H9 (cell line): ENCODE results near the gene H6PD. TPM values are rescaled to one million over a fixed set of nuclear protein-coding genes. Genes with fewer than 3 reads are reported as not detected.

ENCODE experiments used
- DNase-seq: peaks from one replicate; pipeline ENCODE4 v3.0.0-alpha.2; 2017
- H2AFZ ChIP-seq: one replicate; pipeline ENCODE4 v1.6.1; 2013; ENCODE audit warnings: mild to moderate bottlenecking, low read length, control low read depth, moderate library complexity
- H2AK5ac ChIP-seq: 2 replicates; pipeline ENCODE4 v1.6.1; 2013; ENCODE audit warnings: low read length, control low read depth, mixed read lengths; ENCODE audit not compliant: insufficient read length
- H2BK120ac ChIP-seq: one replicate; pipeline ENCODE4 v1.6.1; 2013; ENCODE audit warnings: low read depth, mild to moderate bottlenecking, low read length, control low read depth, inconsistent platforms; ENCODE audit not compliant: poor library complexity, severe bottlenecking
- H2BK12ac ChIP-seq: 2 replicates; pipeline ENCODE4 v1.6.1; 2013; ENCODE audit warnings: low read length, control low read depth, mixed read lengths, low read depth; ENCODE audit not compliant: insufficient read length
- H2BK15ac ChIP-seq: 2 replicates; pipeline ENCODE4 v1.6.1; 2013; ENCODE audit warnings: low read depth, low read length, control low read depth
- H2BK20ac ChIP-seq: one replicate; pipeline ENCODE4 v1.6.1; 2013; ENCODE audit warnings: low read depth, mild to moderate bottlenecking, low read length, control low read depth, inconsistent platforms; ENCODE audit not compliant: poor library complexity, severe bottlenecking
- H2BK5ac ChIP-seq: 2 replicates; pipeline ENCODE4 v1.6.1; 2013; ENCODE audit warnings: low read length, control low read depth, mixed read lengths; ENCODE audit not compliant: insufficient read length
- H3K14ac ChIP-seq: 2 replicates; pipeline ENCODE4 v1.6.1; 2013; ENCODE audit warnings: low read length, control low read depth; ENCODE audit not compliant: insufficient read depth
- H3K18ac ChIP-seq: 2 replicates; pipeline ENCODE4 v1.6.1; 2013; ENCODE audit warnings: low read depth, mild to moderate bottlenecking, mixed read lengths, low read length, control low read depth; ENCODE audit not compliant: insufficient read length
- H3K23ac ChIP-seq: 2 replicates; pipeline ENCODE4 v1.6.1; 2013; ENCODE audit warnings: low read length, control low read depth, mixed read lengths, low read depth; ENCODE audit not compliant: insufficient read length
- H3K23me2 ChIP-seq: 2 replicates; pipeline ENCODE4 v1.6.1; 2013; ENCODE audit warnings: low read depth, mild to moderate bottlenecking, mixed read lengths, low read length, control low read depth; ENCODE audit not compliant: insufficient read length, poor library complexity, severe bottlenecking
- H3K27ac ChIP-seq: 2 replicates; pipeline ENCODE4 v1.5.1; 2013; ENCODE audit warnings: low read length, control low read depth, mixed read lengths, low read depth; ENCODE audit not compliant: insufficient read length
- H3K27me3 ChIP-seq: 2 replicates; pipeline ENCODE4 v1.6.1; 2013; ENCODE audit warnings: low read length, control low read depth, inconsistent platforms; ENCODE audit not compliant: insufficient read depth
- H3K4ac ChIP-seq: 2 replicates; pipeline ENCODE4 v1.6.1; 2013; ENCODE audit warnings: low read depth, mild to moderate bottlenecking, control low read depth, inconsistent platforms, low read length, moderate library complexity
- H3K4me1 ChIP-seq: 2 replicates; pipeline ENCODE4 v1.6.1; 2013; ENCODE audit warnings: low read length, control low read depth, inconsistent platforms; ENCODE audit not compliant: insufficient read depth
- H3K4me2 ChIP-seq: 2 replicates; pipeline ENCODE4 v1.6.1; 2013; ENCODE audit warnings: low read length, control low read depth, mixed read lengths; ENCODE audit not compliant: insufficient read length, insufficient read depth
- H3K56ac ChIP-seq: 2 replicates; pipeline ENCODE4 v1.6.1; 2013; ENCODE audit warnings: low read depth, mild to moderate bottlenecking, mixed read lengths, low read length, control low read depth; ENCODE audit not compliant: insufficient read length
- H3K79me1 ChIP-seq: 2 replicates; pipeline ENCODE4 v1.6.1; 2013; ENCODE audit warnings: low read depth, mild to moderate bottlenecking, moderate library complexity, low read length, control low read depth, inconsistent platforms; ENCODE audit not compliant: insufficient read depth, poor library complexity, severe bottlenecking
- H3K79me2 ChIP-seq: 2 replicates; pipeline ENCODE4 v1.6.1; 2013; ENCODE audit warnings: low read length, control low read depth, inconsistent platforms; ENCODE audit not compliant: insufficient read depth
- H3K9ac ChIP-seq: 2 replicates; pipeline ENCODE4 v1.6.1; 2013; ENCODE audit warnings: low read length, control low read depth, mixed read lengths; ENCODE audit not compliant: insufficient read length; ENCODE audit errors: extremely low read depth
- H3K9me3 ChIP-seq: one replicate; pipeline ENCODE4 v1.6.1; 2013; ENCODE audit warnings: low read depth, low read length, inconsistent platforms; ENCODE audit not compliant: control insufficient read depth
- H3T11ph ChIP-seq: one replicate; pipeline ENCODE4 v1.6.1; 2013; ENCODE audit warnings: mild to moderate bottlenecking, low read length, control low read depth, inconsistent platforms
- H4K20me1 ChIP-seq: one replicate; pipeline ENCODE4 v1.6.1; 2013; ENCODE audit not compliant: control insufficient read depth, insufficient read length, insufficient read depth
- H4K5ac ChIP-seq: 2 replicates; pipeline ENCODE4 v1.6.1; 2013; ENCODE audit warnings: low read depth, mild to moderate bottlenecking, mixed read lengths, low read length, control low read depth; ENCODE audit not compliant: insufficient read length
- H4K8ac ChIP-seq: replicated peaks from 2 replicates; pipeline ENCODE4 v1.6.1; 2013; ENCODE audit warnings: low read length, control low read depth, mixed read lengths, low read depth; ENCODE audit not compliant: insufficient read length
- H4K91ac ChIP-seq: 2 replicates; pipeline ENCODE4 v1.6.1; 2013; ENCODE audit warnings: low read depth, mild to moderate bottlenecking, moderate library complexity, mixed read lengths, low read length, control low read depth; ENCODE audit not compliant: insufficient read length
- H3K27ac Mint-ChIP-seq, 3 experiments: 2 replicates in 2 of 3; 3 replicates in 1 of 3; pipeline ENCODE4 v1.8.0; 2020 to 2021; ENCODE audit warnings: mixed read lengths in 3 of 3, mild to moderate bottlenecking in 1 of 3, moderate library complexity in 1 of 3
- H3K27me3 Mint-ChIP-seq: 2 replicates; pipeline ENCODE4 v1.8.0; 2021; ENCODE audit warnings: low read depth, mild to moderate bottlenecking, moderate library complexity, mixed read lengths
- H3K36me3 Mint-ChIP-seq, 3 experiments: 2 replicates in 2 of 3; 3 replicates in 1 of 3; pipeline ENCODE4 v1.8.0; 2020 to 2021; ENCODE audit warnings: low read depth in 3 of 3, mixed read lengths in 3 of 3; ENCODE audit not compliant: insufficient read depth in 1 of 3
- H3K4me1 Mint-ChIP-seq, 2 experiments: 2 replicates each; pipeline ENCODE4 v1.8.0; 2020; ENCODE audit warnings: mixed read lengths in 2 of 2
- H3K4me3 Mint-ChIP-seq, 2 experiments: 2 replicates in 1 of 2; 3 replicates in 1 of 2; pipeline ENCODE4 v1.8.0; 2020 to 2021; ENCODE audit warnings: mild to moderate bottlenecking in 2 of 2, mixed read lengths in 2 of 2, moderate library complexity in 1 of 2
- H3K9me3 Mint-ChIP-seq, 2 experiments: 2 replicates in 1 of 2; 3 replicates in 1 of 2; pipeline ENCODE4 v1.8.0; 2020; ENCODE audit warnings: mild to moderate bottlenecking in 2 of 2, mixed read lengths in 2 of 2, moderate library complexity in 1 of 2
- WGBS: extraction: QIAGEN DNeasy Blood & Tissue Kit; methylation state at CpG from one replicate; pipeline ENCODE4 v1.1.7; 2013; ENCODE audit warnings: missing lambda C conversion rate, low lambda C conversion rate, mixed read lengths; ENCODE audit not compliant: insufficient read length; ENCODE audit errors: extremely low coverage; 5-methylcytosine and 5-hydroxymethylcytosine counted together
- total RNA-seq: library from RNA; stranded (reverse); gene quantifications from 2 replicates; pipeline ENCODE4 v1.2.1, GENCODE V29; 2021
- TF ChIP-seq, protein P1 (sequence below): fragments of 200-600 bp; sonication (generic); conservative IDR thresholded peaks from 3 replicates; pipeline ENCODE4 v1.8.0; 2021; ENCODE audit warnings: antibody characterized with exemption, mild to moderate bottlenecking

The H6PD gene
- total RNA-seq, 1 experiment from 2014 or later, result 7.9 TPM

- H4K8ac ChIP-seq, result no peak overlapping the region
- H3T11ph ChIP-seq, result no peak overlapping the region
- no peak overlapping the region for H2BK12ac ChIP-seq
- H3K23me2 ChIP-seq, result peaks cover 9% of the 10 kb centered on the region
- H3K27ac ChIP-seq, result no peak overlapping the region
- H3K9me3 ChIP-seq, result no peaks in the 10 kb centered on the region
- H3K4me1 ChIP-seq, result no peaks in the 10 kb centered on the region
- no peak overlapping the region for H3K56ac ChIP-seq
- H3K4ac ChIP-seq, result no peak overlapping the region
- Mint-ChIP-seq H3K27me3 (peaks cover 27% of the 10 kb centered on the region), H3K4me1 (peaks cover 10 to 13% of the 10 kb centered on the region in 2 experiments), H3K36me3 (peaks cover 0 to 3% (median 0%) of the 10 kb centered on the region in 3 experiments; a peak in 2 of 7 replicates), H3K4me3 (no peak overlapping the region), H3K27ac (no peak overlapping the region), H3K9me3 (peaks cover 3 to 4% of the 10 kb centered on the region in 2 experiments)
- H2BK5ac ChIP-seq, result no peak overlapping the region
- DNase-seq, result no peak
- no CpG with 5 or more reads among the region's 41 CpGs for WGBS
- H3K9ac ChIP-seq, result peak overlapping the region; percentile 10
- no peak overlapping the region for H3K18ac ChIP-seq
- H4K91ac ChIP-seq, result no peak overlapping the region
- peaks cover 8% of the 10 kb centered on the region; the same call in 1 of the 2 replicates for H3K27me3 ChIP-seq
- H2BK120ac ChIP-seq, result no peak overlapping the region
- no peaks in the 10 kb centered on the region for H4K20me1 ChIP-seq
- H3K14ac ChIP-seq, result no peak overlapping the region
- TF ChIP-seq, protein P1, sequence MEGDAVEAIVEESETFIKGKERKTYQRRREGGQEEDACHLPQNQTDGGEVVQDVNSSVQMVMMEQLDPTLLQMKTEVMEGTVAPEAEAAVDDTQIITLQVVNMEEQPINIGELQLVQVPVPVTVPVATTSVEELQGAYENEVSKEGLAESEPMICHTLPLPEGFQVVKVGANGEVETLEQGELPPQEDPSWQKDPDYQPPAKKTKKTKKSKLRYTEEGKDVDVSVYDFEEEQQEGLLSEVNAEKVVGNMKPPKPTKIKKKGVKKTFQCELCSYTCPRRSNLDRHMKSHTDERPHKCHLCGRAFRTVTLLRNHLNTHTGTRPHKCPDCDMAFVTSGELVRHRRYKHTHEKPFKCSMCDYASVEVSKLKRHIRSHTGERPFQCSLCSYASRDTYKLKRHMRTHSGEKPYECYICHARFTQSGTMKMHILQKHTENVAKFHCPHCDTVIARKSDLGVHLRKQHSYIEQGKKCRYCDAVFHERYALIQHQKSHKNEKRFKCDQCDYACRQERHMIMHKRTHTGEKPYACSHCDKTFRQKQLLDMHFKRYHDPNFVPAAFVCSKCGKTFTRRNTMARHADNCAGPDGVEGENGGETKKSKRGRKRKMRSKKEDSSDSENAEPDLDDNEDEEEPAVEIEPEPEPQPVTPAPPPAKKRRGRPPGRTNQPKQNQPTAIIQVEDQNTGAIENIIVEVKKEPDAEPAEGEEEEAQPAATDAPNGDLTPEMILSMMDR, result no peak
- no peak overlapping the region for H3K23ac ChIP-seq
- H4K5ac ChIP-seq, result no peak overlapping the region
- H2AK5ac ChIP-seq, result no peak overlapping the region
- H2BK15ac ChIP-seq, result no peak overlapping the region
- no peaks in the 10 kb centered on the region for H3K79me2 ChIP-seq
- no peak overlapping the region for H2AFZ ChIP-seq
- H3K4me2 ChIP-seq, result peak overlapping the region; percentile 57
- H2BK20ac ChIP-seq, result no peak overlapping the region
- H3K79me1 ChIP-seq, result no peaks in the 10 kb centered on the region
Measured at GRCh38 chr1:9293533-9294404, 59.2 kb downstream of the H6PD start.
